Activated naive CD8-positive, alpha-beta T cell treated with anti-CD3 and anti-CD28 coated beads, Interleukin-2, amount 50 U/mL, for 16 hours (primary cell): Measurements from ENCODE around the gene BEX4.
"Not testable (repeated sequence)": the region's sequence is repeated elsewhere in the genome, so short reads cannot be mapped to it uniquely, and the experiment has no call there.

Experiments
- DNase-seq: peaks from one replicate; pipeline ENCODE4 v3.0.0-alpha.2; 2020; ENCODE audit warnings: low read depth, low spot score

Gene BEX4, protein sequence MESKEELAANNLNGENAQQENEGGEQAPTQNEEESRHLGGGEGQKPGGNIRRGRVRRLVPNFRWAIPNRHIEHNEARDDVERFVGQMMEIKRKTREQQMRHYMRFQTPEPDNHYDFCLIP

DNA sequence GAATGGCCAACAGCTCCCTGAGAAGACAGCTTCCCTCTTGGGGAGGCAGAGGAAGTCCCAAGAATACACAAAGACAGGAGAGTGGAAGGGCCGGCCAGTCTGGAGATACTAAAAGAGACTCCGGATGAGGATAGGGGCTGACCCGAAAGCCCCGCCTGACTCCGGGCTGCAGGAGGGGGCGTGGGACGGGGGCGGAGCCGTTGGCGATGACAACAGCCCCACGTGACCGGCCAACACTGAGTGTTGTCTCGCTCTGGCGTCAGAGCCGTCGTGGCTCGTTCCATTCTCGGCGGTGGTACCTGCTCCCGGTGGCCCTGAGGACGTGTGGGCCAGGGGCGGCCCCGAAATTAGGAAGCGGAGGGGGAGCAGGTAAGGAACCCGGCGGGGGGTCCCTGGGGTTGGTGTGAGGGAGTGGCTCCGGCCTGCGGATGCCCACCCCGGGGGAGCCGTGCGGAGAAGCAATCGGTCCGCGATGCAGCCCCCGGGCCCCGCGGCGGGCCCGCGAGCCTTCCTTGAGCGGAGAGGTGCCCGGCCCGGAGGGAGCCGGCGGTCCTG is at the start of gene BEX4:
BEX4 (plus strand) TSS at position 239 of the 555 bp plus-strand sequence. CDS start 1,046 bp downstream, outside the sequence.
- peak; percentile 61 for DNase-seq

DNA sequence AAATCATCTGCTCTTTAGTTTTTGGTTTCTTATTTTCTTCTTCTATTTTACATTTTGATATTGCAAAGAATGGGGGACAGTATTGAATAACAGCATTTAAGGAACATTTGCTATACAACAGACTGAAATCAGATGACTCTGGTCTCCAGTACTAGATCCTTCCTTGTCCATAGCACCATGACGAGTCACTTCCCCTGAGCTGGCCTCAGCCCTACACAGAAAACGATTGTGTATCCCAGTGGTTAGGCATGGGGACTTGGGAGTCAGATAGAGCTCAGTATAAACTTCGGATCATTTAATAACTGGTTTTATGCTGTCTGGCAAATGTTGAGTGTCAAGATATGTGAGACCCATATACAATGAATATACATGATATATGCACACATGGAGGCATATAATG is 44.7 kb upstream of the BEX4 start:
- DNase-seq: no peak

DNA sequence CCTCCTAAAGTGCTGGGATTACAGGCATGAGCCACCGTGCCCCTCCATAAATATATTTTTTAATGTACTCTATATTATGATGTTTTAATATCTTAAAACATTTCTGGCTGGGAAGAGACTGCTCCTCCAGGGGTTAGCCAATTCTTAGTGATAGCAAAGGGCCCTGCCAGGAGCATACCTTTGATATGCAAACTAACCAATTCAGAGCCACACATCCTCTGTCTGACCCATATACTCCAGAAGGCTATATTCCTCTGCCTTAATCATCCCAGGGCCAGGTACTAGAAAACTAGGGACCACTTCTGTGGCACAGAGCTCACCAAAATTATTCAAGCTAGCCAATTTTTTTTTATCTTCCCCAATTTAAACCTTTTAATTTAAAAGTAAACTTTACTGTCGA is 43.6 kb upstream of the BEX4 start:
- DNase-seq: no peak

DNA sequence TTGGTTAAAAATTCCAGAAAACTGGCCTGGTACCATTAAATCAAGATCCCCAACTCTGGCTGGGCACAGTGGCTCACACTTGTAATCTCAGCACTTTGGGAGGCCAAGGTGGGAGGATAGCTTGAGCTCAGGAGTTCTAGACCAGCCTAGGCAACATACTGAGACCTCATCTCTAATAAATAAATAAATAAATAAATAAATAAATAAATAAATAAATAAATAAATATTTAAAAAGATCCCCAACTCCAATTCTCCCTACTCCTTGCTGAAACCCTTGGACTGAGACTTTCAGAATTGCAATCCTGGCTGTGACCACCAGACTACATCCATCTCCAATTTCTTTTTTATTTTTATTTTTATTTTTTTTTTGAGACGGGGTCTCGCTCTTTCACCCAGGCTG is 39.7 kb upstream of the BEX4 start:
- DNase-seq: not testable (repeated sequence)

DNA sequence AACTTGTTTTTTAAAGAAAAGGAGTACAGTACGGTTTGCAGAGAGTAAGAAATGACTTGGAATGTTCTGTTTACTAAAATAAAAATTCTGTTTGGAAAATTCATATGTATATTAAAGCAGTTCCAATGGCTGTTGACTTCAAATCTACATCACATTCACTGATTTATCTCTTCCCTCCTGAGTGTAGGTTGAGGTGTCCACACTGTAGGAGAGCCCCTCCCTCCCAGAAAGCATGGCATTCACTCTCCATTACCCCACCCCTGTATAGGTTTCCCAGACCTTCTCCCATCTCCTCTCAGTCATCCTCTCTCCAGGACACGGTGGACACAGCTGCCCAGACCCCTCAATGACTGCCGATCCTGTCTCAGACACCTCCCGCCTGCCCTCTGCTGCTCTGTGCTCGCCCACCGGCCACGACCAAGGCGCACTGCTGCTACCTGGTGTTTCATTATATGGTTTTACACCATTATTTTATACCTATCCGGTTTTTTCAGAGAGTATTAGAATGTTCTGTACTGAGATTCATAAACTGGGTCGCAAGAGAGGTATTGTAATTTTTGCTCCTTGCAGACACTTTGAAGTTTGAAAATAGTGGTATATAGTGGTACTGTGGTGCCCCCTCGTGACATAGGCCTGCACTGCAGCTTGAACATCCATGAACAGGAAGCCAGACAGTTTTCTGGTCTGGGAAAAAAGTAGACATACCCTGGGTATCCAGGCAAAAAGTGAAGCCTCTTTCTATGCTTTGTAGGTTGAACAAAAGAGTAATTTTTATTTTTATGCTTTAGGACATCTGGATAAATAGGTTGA is 38.8 kb upstream of the BEX4 start:
- DNase-seq: peak; percentile 6

DNA sequence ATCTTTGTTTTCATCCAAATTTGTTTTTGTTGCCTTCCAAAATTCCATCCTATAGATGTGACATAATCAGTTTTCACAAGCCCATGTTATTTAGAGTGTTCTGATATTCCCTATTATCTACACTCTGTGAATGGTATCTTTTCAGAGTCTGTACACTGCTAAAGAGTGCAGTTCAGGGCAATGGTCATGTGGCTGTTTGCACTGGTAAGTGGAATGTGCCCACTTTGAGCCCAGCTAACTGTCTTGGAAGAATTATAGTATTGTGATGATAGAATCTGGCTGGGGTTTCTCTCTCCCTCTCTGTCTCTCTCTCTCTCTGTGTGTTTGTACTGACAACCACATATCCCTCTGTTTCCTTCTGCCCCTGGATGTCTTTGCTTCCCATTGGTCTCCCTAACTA is 37.4 kb upstream of the BEX4 start:
- no peak for DNase-seq

DNA sequence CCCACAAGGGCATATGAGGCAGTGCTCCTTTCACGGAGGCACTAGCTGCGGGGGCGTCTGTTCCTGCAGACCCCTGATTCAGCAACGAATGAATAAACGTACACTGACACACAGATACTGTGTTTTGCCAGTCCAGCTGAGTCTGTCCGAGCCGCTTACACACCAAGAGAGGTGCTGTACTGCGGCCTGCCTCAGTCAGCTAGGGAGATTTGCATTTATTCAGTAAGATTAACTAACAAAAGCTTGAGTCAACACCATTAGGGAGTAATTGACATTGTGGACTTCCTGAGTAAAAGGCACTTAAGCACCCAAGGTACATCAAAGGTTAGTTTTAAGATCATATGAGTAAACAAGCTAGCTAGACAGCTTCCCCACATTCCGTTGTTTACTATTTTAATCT is 31.0 kb upstream of the BEX4 start:
- no peak for DNase-seq

DNA sequence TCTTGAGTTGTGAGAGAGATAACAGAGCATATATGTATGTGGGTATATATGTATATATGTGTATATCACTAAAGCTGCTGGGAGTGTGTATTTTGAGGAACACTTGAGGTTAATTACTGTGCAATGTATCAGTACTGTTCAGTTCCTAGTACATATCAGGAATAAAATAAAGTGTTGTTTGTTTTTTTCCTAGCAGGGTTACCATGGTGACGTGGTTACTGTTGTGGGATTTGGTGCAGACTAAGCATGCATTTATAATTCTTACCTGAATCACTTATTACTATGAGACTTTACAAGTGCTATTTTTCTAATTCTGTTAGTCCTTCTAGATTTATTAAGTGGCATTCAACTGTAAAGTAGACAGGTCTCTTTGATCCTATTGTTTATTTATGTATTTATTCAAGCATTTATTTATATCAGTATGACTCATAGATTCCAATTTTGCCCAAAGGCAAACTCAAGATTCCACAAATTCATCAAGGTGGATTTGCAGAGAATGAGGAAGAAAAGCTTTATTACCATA is 26.9 kb upstream of the BEX4 start:
- no peak for DNase-seq

DNA sequence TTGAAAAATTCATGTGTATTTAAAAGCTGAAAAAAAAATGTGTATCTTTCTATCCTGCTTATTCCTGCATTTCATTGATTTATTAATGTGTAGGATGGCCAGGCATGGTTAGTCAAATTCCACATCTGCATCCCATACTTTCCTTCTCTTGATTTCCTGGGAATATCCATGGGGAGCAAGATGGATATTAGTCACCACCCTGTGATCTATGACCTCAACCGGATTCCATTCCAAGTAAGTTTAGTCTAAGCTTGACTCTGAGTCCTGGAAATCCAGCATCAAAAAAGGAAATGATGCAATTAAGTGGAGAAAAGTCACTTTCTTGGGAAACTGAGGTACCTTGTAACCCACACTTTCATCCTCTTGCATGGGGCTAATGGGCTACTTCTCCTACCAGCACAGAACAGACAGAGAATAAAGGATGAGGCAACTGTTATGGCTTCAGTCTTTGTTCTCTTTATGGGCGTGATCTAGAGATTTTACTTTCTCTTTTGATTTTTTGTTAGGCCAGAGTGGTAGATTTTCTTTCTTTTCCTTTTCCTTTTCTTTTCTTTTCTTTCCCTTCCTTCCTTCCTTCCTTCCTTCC is 17.1 kb upstream of the BEX4 start:
- DNase-seq: no peak

DNA sequence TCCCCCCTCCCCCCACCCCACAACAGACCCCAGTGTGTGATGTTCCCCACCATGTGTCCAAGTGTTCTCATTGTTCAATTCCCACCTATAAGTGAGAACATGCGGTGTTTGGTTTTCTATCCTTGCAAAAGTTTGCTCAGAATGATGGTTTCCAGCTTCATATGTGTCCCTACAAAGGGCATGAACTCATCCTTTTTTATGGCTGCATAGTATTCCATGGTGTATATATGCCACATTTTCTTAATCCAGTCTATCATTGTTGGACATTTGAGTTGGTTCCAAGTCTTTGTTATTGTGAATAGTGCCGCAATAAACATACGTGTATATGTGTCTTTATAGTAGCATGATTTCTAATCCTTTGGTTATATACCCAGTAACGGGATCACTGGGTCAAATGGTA is 16.2 kb upstream of the BEX4 start:
- DNase-seq: not testable (repeated sequence)

DNA sequence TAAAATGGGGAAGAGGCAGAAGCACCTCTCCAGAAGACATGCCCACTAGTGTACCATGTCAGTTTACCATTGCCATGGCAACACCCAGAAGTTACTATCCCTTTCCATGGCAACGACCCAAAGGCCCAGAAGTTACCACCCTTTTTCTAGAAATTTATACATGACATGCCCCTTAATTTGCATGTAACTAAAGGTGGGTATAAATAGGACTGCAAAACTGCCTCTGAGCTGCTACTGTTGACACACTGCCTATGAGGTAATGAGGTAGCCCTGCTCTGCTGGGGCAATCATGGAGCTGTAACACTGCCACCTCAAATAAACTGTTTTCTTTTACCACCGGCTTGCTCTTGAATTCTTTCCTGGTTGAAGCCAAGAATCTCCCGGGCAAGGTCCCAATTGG is 13.9 kb upstream of the BEX4 start:
- DNase-seq: no peak

DNA sequence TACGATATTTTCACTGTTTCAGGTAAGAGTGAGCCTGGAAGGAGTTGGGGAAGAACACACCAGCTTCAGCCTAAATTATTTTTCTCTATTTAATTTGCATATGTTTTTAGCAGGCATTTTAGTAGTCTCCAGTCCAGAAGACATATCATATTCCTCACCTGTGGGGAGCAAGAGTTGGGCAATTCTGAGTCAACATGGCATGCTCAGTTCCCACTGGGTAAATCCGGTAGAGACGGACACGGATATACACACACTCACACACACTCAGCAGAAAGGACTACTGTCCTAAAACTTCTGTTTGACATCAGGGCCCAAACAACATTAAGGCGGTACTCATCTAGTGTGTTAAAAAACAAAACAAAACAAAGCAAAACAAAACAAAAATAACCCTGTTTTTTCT is 4.9 kb upstream of the BEX4 start:
- DNase-seq: no peak

DNA sequence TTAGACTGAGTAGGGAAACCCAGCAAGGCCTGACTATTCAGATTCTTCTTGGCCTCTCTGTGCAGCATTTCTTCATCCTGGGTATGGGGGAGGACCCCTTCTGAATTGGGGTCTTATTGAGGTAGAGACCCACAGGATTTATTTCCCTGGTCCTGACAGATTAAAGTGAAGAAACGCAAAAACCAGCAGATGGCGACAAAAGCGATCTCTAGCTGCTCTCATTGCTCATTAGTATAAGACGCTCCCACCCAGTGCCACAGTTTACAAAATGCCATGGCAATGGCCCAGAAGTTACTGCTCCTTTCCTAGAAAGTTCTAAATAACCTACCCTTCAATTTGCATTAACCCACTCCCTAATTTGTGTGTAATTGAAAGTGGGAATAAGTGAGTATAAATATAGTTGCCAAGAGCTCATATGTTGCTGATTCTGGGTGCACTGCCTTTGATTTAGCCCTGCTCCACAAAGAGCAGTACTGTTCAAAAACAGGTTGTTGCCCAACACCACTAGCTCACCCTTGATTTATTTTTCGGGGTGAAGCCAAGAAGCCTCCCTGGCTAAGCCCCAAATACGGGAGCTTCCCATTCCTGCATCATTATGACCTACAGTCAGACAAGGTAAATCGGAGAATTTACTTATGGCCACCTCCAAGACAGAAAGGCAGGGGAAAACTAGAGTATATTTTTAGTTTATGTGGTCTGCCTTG is 3.7 kb upstream of the BEX4 start:
- no peak for DNase-seq

DNA sequence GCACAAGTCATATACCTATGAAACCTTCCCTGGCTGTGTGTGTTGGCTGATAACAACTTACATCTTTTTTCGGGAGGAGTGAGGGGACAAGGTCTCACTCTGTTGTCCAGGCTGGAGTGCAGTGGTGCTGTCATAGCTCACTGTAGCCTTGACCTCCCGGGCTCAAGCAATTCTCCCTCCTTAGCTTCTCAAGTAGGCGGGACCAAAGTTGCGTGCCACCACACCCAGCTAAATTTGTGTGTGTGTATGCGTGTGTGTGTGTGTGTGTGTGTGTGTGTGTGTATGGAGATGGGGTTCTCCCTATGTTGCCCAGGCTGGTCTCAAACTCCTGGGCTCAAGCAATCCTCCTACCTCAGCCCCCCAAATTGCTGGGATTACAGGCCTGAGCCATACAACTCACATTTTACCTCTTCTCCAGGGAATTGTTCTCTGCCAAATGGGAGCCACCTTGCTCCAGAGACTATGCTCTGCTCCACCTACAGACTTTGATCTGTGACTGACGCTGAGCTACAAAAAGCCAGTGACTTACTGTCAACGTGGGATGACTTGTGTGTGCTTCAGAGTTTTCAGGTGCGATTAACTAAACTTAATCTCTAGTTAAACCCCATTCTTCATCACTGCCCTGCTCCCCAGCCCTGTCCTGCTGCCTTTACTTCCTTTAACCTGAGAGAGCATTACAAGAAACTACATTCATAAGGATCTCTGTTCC is 2.0 kb upstream of the BEX4 start:
- DNase-seq: no peak

DNA sequence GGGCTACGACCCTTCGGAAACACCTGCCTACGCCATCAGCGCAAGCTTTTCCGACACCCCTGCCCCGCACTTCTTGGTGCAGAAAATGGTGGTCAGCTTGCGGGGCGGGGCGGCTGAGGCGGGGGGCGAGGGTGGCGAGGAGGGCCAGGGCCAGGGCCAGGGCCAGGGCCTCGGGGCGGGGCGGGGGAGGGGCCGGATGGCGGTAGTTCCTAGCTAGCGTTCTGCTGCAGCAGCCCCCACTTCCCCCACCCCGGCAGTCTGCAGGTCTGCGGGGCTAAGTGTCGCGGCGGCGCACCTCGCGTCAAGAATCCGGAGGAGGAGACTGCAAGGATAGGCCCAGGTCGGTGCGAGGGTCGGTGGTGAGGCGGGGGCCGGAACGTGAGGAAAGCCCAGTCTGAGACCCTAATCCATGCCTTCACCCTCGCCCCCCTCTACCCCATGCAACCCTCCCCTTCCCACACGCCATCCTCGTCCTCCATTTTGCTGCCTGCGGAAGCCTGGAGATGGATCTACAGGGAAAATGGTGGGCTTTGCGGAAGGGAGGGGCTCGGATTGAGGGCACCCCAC is 600 bp downstream of the BEX4 start:
- peak; percentile 11 for DNase-seq

DNA sequence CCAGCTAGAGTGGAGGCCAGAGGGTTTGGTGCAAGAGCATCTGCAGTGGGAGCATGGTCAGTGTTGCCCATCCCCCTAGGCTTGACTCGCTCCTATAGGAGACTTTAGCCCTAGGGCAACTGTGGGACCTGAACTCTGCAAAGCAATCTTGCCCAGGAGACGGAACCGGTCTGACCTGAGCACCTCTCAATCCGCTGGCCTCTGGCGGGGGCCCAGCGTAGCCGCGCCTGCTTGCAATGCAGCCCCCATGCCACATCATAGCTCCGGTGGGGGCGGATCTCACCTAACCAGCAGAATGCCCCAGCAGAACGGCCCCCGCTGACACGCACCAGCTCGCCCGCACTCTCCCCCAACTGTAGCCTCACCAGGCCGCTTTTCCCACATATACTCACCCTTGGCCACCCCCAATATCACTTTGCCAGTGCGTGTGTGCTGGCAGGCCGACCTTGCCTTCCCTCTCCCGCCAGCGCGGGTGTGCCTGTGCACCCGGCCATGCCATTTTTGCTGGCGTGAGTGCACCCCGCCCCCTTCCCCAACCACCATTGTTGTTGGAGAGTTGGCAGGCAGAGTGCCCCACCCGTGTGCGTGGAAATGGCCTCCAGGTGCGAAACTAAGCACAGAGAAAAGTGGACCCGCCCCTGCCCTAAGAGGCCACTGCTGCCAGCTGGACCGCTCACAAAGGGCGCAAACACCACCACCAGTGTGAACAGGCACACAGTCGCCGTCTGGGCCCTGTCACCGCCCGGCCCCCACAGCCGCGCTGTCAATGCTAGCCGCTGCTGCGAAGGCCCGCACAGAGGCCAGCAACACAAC is 5.8 kb downstream of the BEX4 start:
- DNase-seq: no peak

DNA sequence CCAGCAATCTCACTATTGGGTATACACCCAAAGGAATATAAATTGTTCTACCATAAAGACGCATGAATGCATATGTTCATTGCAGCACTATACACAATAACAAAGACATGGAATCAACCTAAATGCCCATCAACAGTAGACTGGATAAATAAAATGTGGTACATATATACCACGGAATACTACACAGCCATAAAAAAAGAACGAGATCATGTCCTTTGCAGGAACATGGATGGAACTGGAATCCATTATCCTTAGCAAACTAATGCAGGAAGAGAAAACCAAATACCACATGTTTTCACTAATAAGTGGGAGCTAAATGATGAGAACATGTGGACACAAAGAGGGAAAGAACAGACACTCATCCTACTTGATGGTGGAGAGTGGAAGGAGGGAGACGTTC is 11.0 kb downstream of the BEX4 start:
- not testable (repeated sequence) for DNase-seq

DNA sequence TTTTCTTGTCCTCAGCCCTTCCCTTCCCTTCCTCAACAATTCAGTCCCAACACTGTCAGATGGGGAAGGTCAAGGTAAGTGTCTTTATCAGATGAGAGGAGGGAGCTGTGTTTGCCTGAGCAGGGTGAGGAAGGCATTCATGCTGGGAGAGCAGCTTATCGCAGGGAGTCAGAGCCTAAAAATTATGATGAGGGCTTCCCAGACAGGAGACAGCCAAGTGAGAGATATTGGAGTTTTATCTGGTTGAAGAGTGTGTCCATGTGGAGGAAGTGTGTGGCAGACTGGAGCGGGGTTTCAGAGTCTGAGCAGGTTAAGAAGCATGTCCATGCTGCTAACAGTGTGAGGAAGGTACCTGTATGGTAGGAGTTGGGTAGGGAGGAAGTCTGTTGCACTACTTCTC is 18.4 kb downstream of the BEX4 start:
- no peak for DNase-seq

DNA sequence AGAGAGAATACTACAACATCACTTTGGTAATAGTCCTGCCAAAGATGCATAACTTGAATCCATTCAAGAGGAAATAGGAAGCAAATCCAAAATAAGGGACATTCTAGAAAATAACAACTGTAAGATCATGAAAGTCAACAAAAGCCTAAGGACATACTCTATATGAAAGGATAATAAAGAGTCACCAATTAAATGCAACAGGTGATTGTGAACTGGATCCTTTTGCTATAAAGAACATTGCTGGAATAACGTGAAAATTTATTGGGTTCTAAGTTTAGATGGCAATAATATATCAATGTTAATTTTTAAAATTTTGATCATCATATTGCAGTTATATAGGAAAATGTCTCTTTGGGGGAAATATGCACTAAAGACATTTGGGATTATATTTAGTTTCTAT is 20.0 kb downstream of the BEX4 start:
- no peak for DNase-seq

DNA sequence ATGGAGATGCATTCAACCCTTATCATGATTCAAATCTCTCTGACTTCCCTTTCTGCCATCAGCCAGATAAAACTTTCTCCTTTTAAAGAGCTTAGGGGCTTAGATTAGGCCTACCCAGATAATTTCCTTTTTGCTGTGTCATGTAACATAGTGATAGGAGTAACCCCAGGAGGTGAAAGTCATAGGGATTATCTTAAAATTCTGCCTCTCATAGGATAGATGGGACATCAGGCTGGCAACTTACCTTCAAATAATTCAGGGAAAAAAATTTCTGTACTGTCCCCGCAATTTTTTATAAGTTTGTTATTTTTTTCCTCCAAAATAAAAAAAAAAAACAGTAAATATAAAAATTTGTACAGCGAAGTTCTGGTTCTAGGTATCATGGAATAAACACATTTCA is 20.7 kb downstream of the BEX4 start:
- not testable (repeated sequence) for DNase-seq
